ENCODE measurements around the gene NEDD4L. TPM values are rescaled to one million over a fixed set of nuclear protein-coding genes. Genes with fewer than 3 reads are reported as not detected.

NEDD4L gene
- total RNA-seq, 5 donors from 2014 or later (not counting 1 experiment from before 2014, with no cell fraction given) = 4.4 to 10.7 (median 6.7) TPM

GRCh38 chr18:58335821-58336220 lies 291.8 kb downstream of the NEDD4L start:
- CTCF ChIA-PET = no interaction called here
- Histone ChIP-seq H3K4me3 (ENCODE audit: control insufficient read depth in 1 of 2, extremely low read depth in 1 of 2, low read length in 1 of 2) (no peak overlapping the region), H3K4me1 (ENCODE audit: control insufficient read depth in 1 of 2, extremely low read depth in 1 of 2, insufficient read depth in 2 of 2, low read length in 2 of 2) (peaks cover 0 to 2% of the 10 kb centered on the region in 2 experiments), H3K36me3 (ENCODE audit: control insufficient read depth in 2 of 2, extremely low read depth in 1 of 2, insufficient read depth in 1 of 2, low read length in 1 of 2) (no peaks in the 10 kb centered on the region), H3K27me3 (replicated peaks in 1 of 2; ENCODE audit: control insufficient read depth in 2 of 2, extremely low read depth in 1 of 2, insufficient read depth in 2 of 2, low read length in 1 of 2) (no peaks in the 10 kb centered on the region), H3K27ac (ENCODE audit: low read length) (no peak overlapping the region), H3K9me3 (no peaks in the 10 kb centered on the region)
- Mint-ChIP-seq H3K4me3 (no peak overlapping the region), H3K27ac (no peak overlapping the region), H3K36me3 (peaks cover 21% of the 10 kb centered on the region), H3K9me3 (no peaks in the 10 kb centered on the region), H3K4me1 (no peaks in the 10 kb centered on the region), H3K27me3 (no peaks in the 10 kb centered on the region)
- no peak for ATAC-seq (replicated peaks in 1 of 4)
- POLR2A ChIA-PET = interaction anchor here in 1 of 2 donors (0.6 kb wide), 1 partner anchor 87 kb away, joined by 3 read pairs; no protein-coding TSS in a partner anchor
- no peak for DNase-seq
- WGBS (ENCODE audit: insufficient coverage) = no CpG with 5 or more reads among the region's 1 CpG

DNA sequence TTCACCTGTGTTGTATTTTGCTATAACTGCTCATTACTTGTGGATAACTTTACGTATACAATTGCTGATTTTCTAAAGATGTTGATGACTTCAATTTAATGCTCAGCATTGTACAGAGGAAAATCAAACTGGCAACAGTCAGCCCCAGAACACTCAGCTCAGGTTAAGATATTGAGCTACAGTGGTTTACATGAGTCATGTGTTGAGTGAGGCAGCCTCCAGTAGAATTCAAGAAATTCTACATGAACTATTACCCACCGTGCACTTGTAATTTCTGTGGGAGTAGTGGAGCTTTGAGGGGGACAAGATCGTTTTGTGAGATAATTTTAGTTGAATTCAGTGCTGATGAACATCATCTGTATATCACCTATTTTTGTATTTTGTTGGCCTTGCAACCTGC lies 292.6 kb downstream of the NEDD4L start:
- Mint-ChIP-seq H3K27ac (no peak overlapping the region), H3K4me1 (no peaks in the 10 kb centered on the region), H3K27me3 (no peaks in the 10 kb centered on the region), H3K4me3 (no peak overlapping the region), H3K36me3 (peaks cover 17% of the 10 kb centered on the region), H3K9me3 (no peaks in the 10 kb centered on the region)
- no peaks in the 10 kb centered on the region for H3K9me3 ChIP-seq
- DNase-seq (no peak), ATAC-seq (replicated peaks in 1 of 4) (no peak)
- POLR2A ChIA-PET = no interaction called here
- no CpG with 5 or more reads among the region's 3 CpGs for WGBS (ENCODE audit: insufficient coverage)
- no peaks in the 10 kb centered on the region for H3K36me3 ChIP-seq (ENCODE audit: control insufficient read depth in 2 of 2, extremely low read depth in 1 of 2, insufficient read depth in 1 of 2, low read length in 1 of 2)
- no peak overlapping the region for H3K4me3 ChIP-seq (ENCODE audit: control insufficient read depth in 1 of 2, extremely low read depth in 1 of 2, low read length in 1 of 2)
- peaks cover 0 to 2% of the 10 kb centered on the region in 2 experiments for H3K4me1 ChIP-seq (ENCODE audit: control insufficient read depth in 1 of 2, extremely low read depth in 1 of 2, insufficient read depth in 2 of 2, low read length in 2 of 2)
- no peak overlapping the region for H3K27ac ChIP-seq (ENCODE audit: low read length)
- CTCF ChIA-PET = no interaction called here
- H3K27me3 ChIP-seq (replicated peaks in 1 of 2; ENCODE audit: control insufficient read depth in 2 of 2, extremely low read depth in 1 of 2, insufficient read depth in 2 of 2, low read length in 1 of 2) = no peaks in the 10 kb centered on the region

- H3K9me3 ChIP-seq = no peaks in the 10 kb centered on the region
- no peak for DNase-seq
- peaks cover 22% of the 10 kb centered on the region for H3K36me3 Mint-ChIP-seq
- no peak overlapping the region for H3K4me3 Mint-ChIP-seq
- no peak for ATAC-seq (replicated peaks in 1 of 4)
- no peaks in the 10 kb centered on the region for H3K27me3 ChIP-seq (replicated peaks in 1 of 2; ENCODE audit: control insufficient read depth in 2 of 2, extremely low read depth in 1 of 2, insufficient read depth in 2 of 2, low read length in 1 of 2)
- H3K27ac ChIP-seq (ENCODE audit: low read length) = no peak overlapping the region
- H3K4me1 Mint-ChIP-seq = no peaks in the 10 kb centered on the region
- no peaks in the 10 kb centered on the region for H3K9me3 Mint-ChIP-seq
- no peaks in the 10 kb centered on the region for H3K36me3 ChIP-seq (ENCODE audit: control insufficient read depth in 2 of 2, extremely low read depth in 1 of 2, insufficient read depth in 1 of 2, low read length in 1 of 2)
- H3K4me3 ChIP-seq (ENCODE audit: control insufficient read depth in 1 of 2, extremely low read depth in 1 of 2, low read length in 1 of 2) = no peak overlapping the region
- no peak overlapping the region for H3K27ac Mint-ChIP-seq
- H3K4me1 ChIP-seq (ENCODE audit: control insufficient read depth in 1 of 2, extremely low read depth in 1 of 2, insufficient read depth in 2 of 2, low read length in 2 of 2) = peaks cover 0 to 2% of the 10 kb centered on the region in 2 experiments
- WGBS (ENCODE audit: insufficient coverage) = 71% methylated on average over 2 of the region's 4 CpGs
- ChIA-PET CTCF (no interaction called here), POLR2A (no interaction called here)
- no peaks in the 10 kb centered on the region for H3K27me3 Mint-ChIP-seq
Observed at GRCh38 chr18:58337285-58337684, 293.3 kb downstream of the NEDD4L start.

DNA sequence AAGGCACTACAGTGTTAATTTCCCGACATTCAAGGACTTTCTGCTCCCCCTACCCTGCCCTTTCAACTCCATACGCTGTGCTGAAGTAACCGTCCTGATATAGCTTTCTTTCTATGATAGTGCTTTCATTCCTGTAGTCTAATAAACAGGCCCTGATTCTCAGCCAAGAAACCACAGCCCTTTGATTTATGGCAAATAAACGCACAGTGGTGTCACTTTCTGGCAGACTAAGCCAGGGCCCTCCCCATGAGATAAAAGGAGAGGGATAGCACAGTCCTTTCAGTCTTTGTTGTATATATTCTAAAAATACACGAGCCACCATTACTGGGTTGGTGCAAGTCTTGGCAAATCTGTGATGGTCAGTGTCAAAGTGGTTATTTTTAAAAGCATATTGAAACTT lies 293.7 kb downstream of the NEDD4L start:
- H3K4me1 ChIP-seq (ENCODE audit: control insufficient read depth in 1 of 2, extremely low read depth in 1 of 2, insufficient read depth in 2 of 2, low read length in 2 of 2) = peaks cover 0 to 2% of the 10 kb centered on the region in 2 experiments
- H3K27ac ChIP-seq (ENCODE audit: low read length) = no peak overlapping the region
- H3K4me1 Mint-ChIP-seq = no peaks in the 10 kb centered on the region
- H3K27me3 ChIP-seq (replicated peaks in 1 of 2; ENCODE audit: control insufficient read depth in 2 of 2, extremely low read depth in 1 of 2, insufficient read depth in 2 of 2, low read length in 1 of 2) = no peaks in the 10 kb centered on the region
- WGBS (ENCODE audit: insufficient coverage) = 45% methylated on average over 2 of the region's 5 CpGs
- CTCF ChIA-PET = no interaction called here
- H3K4me3 ChIP-seq (ENCODE audit: control insufficient read depth in 1 of 2, extremely low read depth in 1 of 2, low read length in 1 of 2) = no peak overlapping the region
- no peaks in the 10 kb centered on the region for H3K27me3 Mint-ChIP-seq
- POLR2A ChIA-PET = no interaction called here
- no peaks in the 10 kb centered on the region for H3K9me3 ChIP-seq
- H3K4me3 Mint-ChIP-seq = no peak overlapping the region
- peaks cover 22% of the 10 kb centered on the region for H3K36me3 Mint-ChIP-seq
- H3K27ac Mint-ChIP-seq = no peak overlapping the region
- ATAC-seq (replicated peaks in 1 of 4) = no peak
- no peaks in the 10 kb centered on the region for H3K36me3 ChIP-seq (ENCODE audit: control insufficient read depth in 2 of 2, extremely low read depth in 1 of 2, insufficient read depth in 1 of 2, low read length in 1 of 2)
- no peak for DNase-seq
- no peaks in the 10 kb centered on the region for H3K9me3 Mint-ChIP-seq

DNA sequence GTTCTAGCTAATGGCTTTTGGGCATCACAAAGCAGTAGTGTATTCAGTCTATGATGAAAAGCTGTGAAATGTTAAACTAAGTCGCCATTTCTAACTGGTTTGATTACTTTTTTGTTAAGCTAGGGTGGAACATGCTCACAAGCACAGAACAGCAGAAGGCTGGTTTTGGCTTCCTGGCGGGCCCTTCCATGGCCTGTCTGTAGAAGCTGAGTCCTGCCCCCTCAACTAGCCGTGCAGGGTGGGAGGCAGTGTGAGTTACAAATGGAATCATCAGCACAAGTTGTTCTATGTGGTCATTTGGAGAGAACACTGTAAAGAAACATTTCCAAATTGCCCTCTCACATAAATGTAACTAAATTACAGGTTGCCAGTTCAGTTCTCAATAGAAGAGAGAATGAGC lies 294.1 kb downstream of the NEDD4L start:
- 95% methylated on average over 2 of the region's 3 CpGs for WGBS (ENCODE audit: insufficient coverage)
- peaks cover 0 to 2% of the 10 kb centered on the region in 2 experiments for H3K4me1 ChIP-seq (ENCODE audit: control insufficient read depth in 1 of 2, extremely low read depth in 1 of 2, insufficient read depth in 2 of 2, low read length in 2 of 2)
- ATAC-seq (replicated peaks in 1 of 4) = no peak
- Mint-ChIP-seq H3K9me3 (no peaks in the 10 kb centered on the region), H3K27ac (no peak overlapping the region), H3K4me3 (no peak overlapping the region), H3K4me1 (no peaks in the 10 kb centered on the region), H3K27me3 (no peaks in the 10 kb centered on the region), H3K36me3 (peaks cover 22% of the 10 kb centered on the region)
- H3K4me3 ChIP-seq (ENCODE audit: control insufficient read depth in 1 of 2, extremely low read depth in 1 of 2, low read length in 1 of 2) = no peak overlapping the region
- no peaks in the 10 kb centered on the region for H3K27me3 ChIP-seq (replicated peaks in 1 of 2; ENCODE audit: control insufficient read depth in 2 of 2, extremely low read depth in 1 of 2, insufficient read depth in 2 of 2, low read length in 1 of 2)
- H3K9me3 ChIP-seq = no peaks in the 10 kb centered on the region
- ChIA-PET CTCF (no interaction called here), POLR2A (no interaction called here)
- H3K36me3 ChIP-seq (ENCODE audit: control insufficient read depth in 2 of 2, extremely low read depth in 1 of 2, insufficient read depth in 1 of 2, low read length in 1 of 2) = no peaks in the 10 kb centered on the region
- H3K27ac ChIP-seq (ENCODE audit: low read length) = no peak overlapping the region
- DNase-seq = no peak

DNA sequence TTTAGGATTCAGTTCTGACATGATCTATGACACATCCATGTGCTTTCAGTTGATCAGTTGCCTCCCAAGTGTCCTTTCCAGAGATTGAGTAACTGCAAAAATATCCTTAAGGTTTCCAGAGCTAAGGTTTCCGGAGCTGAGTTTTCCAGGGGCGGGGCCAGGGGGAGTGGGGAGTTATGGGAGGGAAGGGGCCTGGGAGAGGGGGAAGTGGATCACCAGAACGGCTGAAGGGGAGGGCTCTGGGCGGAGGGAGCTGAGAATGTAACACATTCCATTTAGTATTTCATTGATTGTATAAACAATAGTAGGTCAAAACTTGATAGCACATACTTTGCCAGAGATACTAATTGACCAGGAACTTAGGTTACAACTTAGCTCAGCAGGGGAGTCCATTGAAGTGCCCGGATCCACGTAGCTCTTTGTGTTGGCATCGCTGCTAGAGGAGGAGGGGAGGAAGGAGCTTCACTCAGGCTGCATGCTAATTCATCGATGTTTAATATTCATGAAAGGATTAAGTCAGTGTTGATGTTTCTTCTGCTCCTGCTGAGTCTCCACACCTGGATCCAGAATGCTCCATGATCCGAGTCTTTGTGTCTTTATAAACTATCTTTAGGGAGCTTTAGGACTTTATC lies 295.1 kb downstream of the NEDD4L start:
- Mint-ChIP-seq H3K27me3 (no peaks in the 10 kb centered on the region), H3K9me3 (no peaks in the 10 kb centered on the region), H3K36me3 (peaks cover 24% of the 10 kb centered on the region), H3K27ac (no peak overlapping the region), H3K4me1 (no peaks in the 10 kb centered on the region), H3K4me3 (no peak overlapping the region)
- H3K4me1 ChIP-seq (ENCODE audit: control insufficient read depth in 1 of 2, extremely low read depth in 1 of 2, insufficient read depth in 2 of 2, low read length in 2 of 2) = peaks cover 0 to 2% of the 10 kb centered on the region in 2 experiments
- WGBS (ENCODE audit: insufficient coverage) = 62% methylated on average over 4 of the region's 9 CpGs
- H3K9me3 ChIP-seq = no peaks in the 10 kb centered on the region
- POLR2A ChIA-PET = no interaction called here
- no peak overlapping the region for H3K27ac ChIP-seq (ENCODE audit: low read length)
- CTCF ChIA-PET = interaction anchor here (0.6 to 0.7 kb wide), 2 partner anchors 45 to 202 kb away, joined by 3 to 4 read pairs; no protein-coding TSS in a partner anchor
- H3K4me3 ChIP-seq (ENCODE audit: control insufficient read depth in 1 of 2, extremely low read depth in 1 of 2, low read length in 1 of 2) = no peak overlapping the region
- no peaks in the 10 kb centered on the region for H3K36me3 ChIP-seq (ENCODE audit: control insufficient read depth in 2 of 2, extremely low read depth in 1 of 2, insufficient read depth in 1 of 2, low read length in 1 of 2)
- H3K27me3 ChIP-seq (replicated peaks in 1 of 2; ENCODE audit: control insufficient read depth in 2 of 2, extremely low read depth in 1 of 2, insufficient read depth in 2 of 2, low read length in 1 of 2) = no peaks in the 10 kb centered on the region
- DNase-seq = no peak
- no peak for ATAC-seq (replicated peaks in 1 of 4)

Measured in T-cell (primary cell).